ENCODE data around the gene INPP5E. TPM values are rescaled to one million over a fixed set of nuclear protein-coding genes. Genes with fewer than 3 reads are reported as not detected.

Gene INPP5E
- total and polyA plus RNA-seq, 3 donors from 2014 or later = 22.1 to 38.0 (median 32.2) TPM

GRCh38 chr9:136465500-136466154, 26.0 kb upstream of the INPP5E start:
- H3K4me1 ChIP-seq = peaks cover 5% of the 10 kb centered on the region
- no peak for DNase-seq
- H3K27me3 ChIP-seq = no peaks in the 10 kb centered on the region
- 94 to 95% methylated on average over 16 to 27 of the region's 27 CpGs for WGBS, 2 donors
- no peaks in the 10 kb centered on the region for H3K9me3 ChIP-seq
- intact Hi-C loops (cut with DNase I; ENCODE audit: low total_unique reads) = no loop called here
- no peak overlapping the region for H3K27ac ChIP-seq
- no peaks in the 10 kb centered on the region for H3K36me3 ChIP-seq (ENCODE audit: low read depth, missing control alignments)
- TF ChIP-seq POLR2A (IDR thresholded peaks at IDR 0.05) = no peak
- TF ChIP-seq, protein P1, sequence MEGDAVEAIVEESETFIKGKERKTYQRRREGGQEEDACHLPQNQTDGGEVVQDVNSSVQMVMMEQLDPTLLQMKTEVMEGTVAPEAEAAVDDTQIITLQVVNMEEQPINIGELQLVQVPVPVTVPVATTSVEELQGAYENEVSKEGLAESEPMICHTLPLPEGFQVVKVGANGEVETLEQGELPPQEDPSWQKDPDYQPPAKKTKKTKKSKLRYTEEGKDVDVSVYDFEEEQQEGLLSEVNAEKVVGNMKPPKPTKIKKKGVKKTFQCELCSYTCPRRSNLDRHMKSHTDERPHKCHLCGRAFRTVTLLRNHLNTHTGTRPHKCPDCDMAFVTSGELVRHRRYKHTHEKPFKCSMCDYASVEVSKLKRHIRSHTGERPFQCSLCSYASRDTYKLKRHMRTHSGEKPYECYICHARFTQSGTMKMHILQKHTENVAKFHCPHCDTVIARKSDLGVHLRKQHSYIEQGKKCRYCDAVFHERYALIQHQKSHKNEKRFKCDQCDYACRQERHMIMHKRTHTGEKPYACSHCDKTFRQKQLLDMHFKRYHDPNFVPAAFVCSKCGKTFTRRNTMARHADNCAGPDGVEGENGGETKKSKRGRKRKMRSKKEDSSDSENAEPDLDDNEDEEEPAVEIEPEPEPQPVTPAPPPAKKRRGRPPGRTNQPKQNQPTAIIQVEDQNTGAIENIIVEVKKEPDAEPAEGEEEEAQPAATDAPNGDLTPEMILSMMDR (IDR thresholded peaks at IDR 0.05) = no peak
- no peak overlapping the region for H3K4me3 ChIP-seq

DNA sequence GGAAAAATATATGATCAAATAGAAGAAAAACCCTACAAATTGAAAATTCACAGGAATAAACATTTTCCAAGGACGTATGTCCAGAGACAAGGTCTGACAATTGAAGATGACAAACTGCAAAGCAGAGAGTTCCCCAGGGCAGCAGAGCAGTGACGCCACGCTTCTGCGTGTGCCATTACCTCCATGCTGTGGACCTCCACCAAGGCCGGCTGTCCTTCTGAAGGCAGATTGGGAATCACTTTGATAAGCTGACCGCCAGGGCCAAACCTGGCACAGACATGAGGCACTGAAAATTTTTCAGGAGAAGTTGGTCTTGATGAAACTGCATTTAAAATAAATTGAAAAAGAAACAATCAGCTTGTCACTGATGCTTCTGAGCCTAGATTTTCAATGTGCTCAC, 24.6 kb upstream of the INPP5E start:
- DNase-seq = no peak
- intact Hi-C loops (cut with DNase I; ENCODE audit: low total_unique reads) = no loop called here
- H3K27ac ChIP-seq = no peak overlapping the region
- no peaks in the 10 kb centered on the region for H3K27me3 ChIP-seq
- 85 to 91% methylated on average over 6 of the region's 6 CpGs for WGBS, 2 donors
- TF ChIP-seq POLR2A (IDR thresholded peaks at IDR 0.05) = no peak
- TF ChIP-seq, protein P1 (IDR thresholded peaks at IDR 0.05) = no peak
- no peaks in the 10 kb centered on the region for H3K9me3 ChIP-seq
- H3K4me1 ChIP-seq = no peaks in the 10 kb centered on the region
- no peaks in the 10 kb centered on the region for H3K36me3 ChIP-seq (ENCODE audit: low read depth, missing control alignments)
- H3K4me3 ChIP-seq = no peak overlapping the region

GRCh38 chr9:136463578-136463977, 23.9 kb upstream of the INPP5E start:
- intact Hi-C loops (cut with DNase I; ENCODE audit: low total_unique reads) = no loop called here
- no peaks in the 10 kb centered on the region for H3K4me1 ChIP-seq
- TF ChIP-seq, protein P1 (IDR thresholded peaks at IDR 0.05) = no peak
- TF ChIP-seq POLR2A (IDR thresholded peaks at IDR 0.05) = no peak
- H3K9me3 ChIP-seq = no peaks in the 10 kb centered on the region
- no peak overlapping the region for H3K27ac ChIP-seq
- no peak for DNase-seq
- H3K4me3 ChIP-seq = no peak overlapping the region
- no peaks in the 10 kb centered on the region for H3K27me3 ChIP-seq
- H3K36me3 ChIP-seq (ENCODE audit: low read depth, missing control alignments) = peaks cover 6% of the 10 kb centered on the region
- WGBS, 2 donors = 91 to 94% methylated on average over 14 of the region's 14 CpGs

DNA sequence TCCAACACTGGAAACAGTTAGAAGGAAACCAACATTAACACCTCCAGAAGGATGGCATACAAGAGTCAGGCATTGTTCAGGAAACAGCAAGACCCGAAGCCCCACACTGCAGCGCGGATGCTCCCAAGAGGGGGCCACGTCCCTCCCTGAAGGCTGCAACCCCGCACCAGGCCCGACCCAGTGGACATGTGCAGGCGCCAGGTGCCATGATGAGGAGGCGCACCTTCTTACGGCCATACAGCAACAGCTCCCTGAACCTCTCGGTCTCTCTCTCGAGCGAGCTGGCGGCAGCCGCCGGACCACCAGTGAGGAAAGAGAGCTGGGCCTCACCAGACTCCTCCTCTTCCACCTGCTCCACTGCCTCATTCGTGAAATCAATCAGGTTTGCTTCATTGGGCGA, 23.0 kb upstream of the INPP5E start:
- WGBS, 2 donors = 67 to 92% methylated on average over 1 to 17 of the region's 17 CpGs
- peaks cover 7% of the 10 kb centered on the region for H3K36me3 ChIP-seq (ENCODE audit: low read depth, missing control alignments)

More for the DNA sequence above, 23.0 kb upstream of the INPP5E start:
- Histone ChIP-seq H3K4me1 (no peaks in the 10 kb centered on the region), H3K4me3 (no peak overlapping the region), H3K27ac (no peak overlapping the region), H3K27me3 (no peaks in the 10 kb centered on the region), H3K9me3 (no peaks in the 10 kb centered on the region)
- TF ChIP-seq POLR2A (IDR thresholded peaks at IDR 0.05) = no peak
- TF ChIP-seq, protein P1 (IDR thresholded peaks at IDR 0.05) = no peak
- no peak for DNase-seq
- intact Hi-C loops (cut with DNase I; ENCODE audit: low total_unique reads) = no loop called here
